ENCODE measurements around the gene GNB5. TPM values are rescaled to one million over a fixed set of nuclear protein-coding genes. Genes with fewer than 3 reads are reported as not detected.

Gene GNB5
- total RNA-seq, 4 donors from 2014 or later: 12.2 to 24.0 (median 17.2) TPM

GRCh38 chr15:52071570-52071969, 119.6 kb downstream of the GNB5 start:
- no peak for TF ChIP-seq CTCF (IDR thresholded peaks at IDR 0.05; ENCODE audit: low read depth)

GRCh38 chr15:52069559-52069958, 121.6 kb downstream of the GNB5 start:
- no peak for TF ChIP-seq CTCF (IDR thresholded peaks at IDR 0.05; ENCODE audit: low read depth)

- TF ChIP-seq CTCF (IDR thresholded peaks at IDR 0.05; ENCODE audit: low read depth): no peak
These were observed 123.1 kb downstream of the GNB5 start for GRCh38 chr15:52068004-52068615.

- TF ChIP-seq CTCF (IDR thresholded peaks at IDR 0.05; ENCODE audit: low read depth): no peak
These were observed 123.7 kb downstream of the GNB5 start for GRCh38 chr15:52067545-52067926.

GRCh38 chr15:52066842-52067544, 124.2 kb downstream of the GNB5 start:
- no peak for TF ChIP-seq CTCF (IDR thresholded peaks at IDR 0.05; ENCODE audit: low read depth)

Small RNA genes within 50 kb of the gene (small RNA-seq; reads per million reads assigned to genes)
- 0.49 reads per million for gene RF00019

Other genes with a start within 250 kb of the GNB5 start
- 10 to 100 TPM in 3 of 4 donors, 1 to 10 TPM in 1; 9.5 to 13.2 (median 10.9) TPM for gene LEO1, start 219.6 kb downstream of the GNB5 start, total RNA-seq
- 10 to 100 TPM; 14.1 to 34.6 (median 22.3) TPM for gene MAPK6, start 172.2 kb downstream of the GNB5 start, total RNA-seq
- gene BCL2L10, start 78.6 kb downstream of the GNB5 start, total RNA-seq: not detected
- gene MYO5C, start 104.4 kb upstream of the GNB5 start, total RNA-seq: 10 to 100 TPM in 3 of 4 donors, 1 to 10 TPM in 1; 9.2 to 61.8 (median 21.4) TPM

Data from subcutaneous adipose tissue (tissue), 4 donors.